T-helper 2 cell treated with Interferon-gamma antibody and Interleukin-4, amounts not matched to agents 5 μg/mL and 100 μg/mL, for 36 hours (primary cell): Measurements from ENCODE around the gene DOCK3.
A peak's percentile ranks its signal among the peaks of the same experiment; 100 is the strongest.
"Not testable (repeated sequence)": the region's sequence is repeated elsewhere in the genome, so short reads cannot be mapped to it uniquely, and the experiment has no call there.

Experiments used
- DNase-seq: peaks from one replicate; pipeline ENCODE4 v3.0.0; 2021; ENCODE audit warnings: low spot score
- H3K27ac Mint-ChIP-seq: one replicate; pipeline ENCODE4 v1.8.0; 2021; ENCODE audit warnings: mild to moderate bottlenecking, mixed read lengths
- H3K27me3 Mint-ChIP-seq: one replicate; pipeline ENCODE4 v1.8.0; 2021; ENCODE audit warnings: low read depth, mixed read lengths
- H3K36me3 Mint-ChIP-seq: one replicate; pipeline ENCODE4 v1.8.0; 2021; ENCODE audit warnings: low read depth, mixed read lengths
- H3K4me1 Mint-ChIP-seq: one replicate; pipeline ENCODE4 v1.8.0; 2021; ENCODE audit warnings: low read depth, mixed read lengths
- H3K4me3 Mint-ChIP-seq: one replicate; pipeline ENCODE4 v1.8.0; 2022; ENCODE audit warnings: mild to moderate bottlenecking, moderate library complexity, mixed read lengths
- H3K9me3 Mint-ChIP-seq: one replicate; pipeline ENCODE4 v1.8.0; 2021; ENCODE audit warnings: mixed read lengths

The DOCK3 gene

GRCh38 chr3:50656417-50657195, 18.1 kb upstream of the DOCK3 start:
- Mint-ChIP-seq H3K4me1 (peaks cover 9% of the 10 kb centered on the region), H3K4me3 (no peak overlapping the region)

GRCh38 chr3:50657407-50657806, 17.3 kb upstream of the DOCK3 start:
- DNase-seq: no peak
- Mint-ChIP-seq H3K36me3 (no peaks in the 10 kb centered on the region), H3K27me3 (no peaks in the 10 kb centered on the region), H3K4me1 (peaks cover 9% of the 10 kb centered on the region), H3K9me3 (no peaks in the 10 kb centered on the region), H3K27ac (no peak overlapping the region), H3K4me3 (no peak overlapping the region)

More at GRCh38 chr3:50656417-50657195, 18.1 kb upstream of the DOCK3 start:
- Mint-ChIP-seq H3K27me3 (no peaks in the 10 kb centered on the region), H3K27ac (peak overlapping the region; percentile 5), H3K9me3 (no peaks in the 10 kb centered on the region), H3K36me3 (peaks cover 2% of the 10 kb centered on the region)
- no peak for DNase-seq

- no peaks in the 10 kb centered on the region for H3K9me3 Mint-ChIP-seq
- no peaks in the 10 kb centered on the region for H3K27me3 Mint-ChIP-seq
- no peak overlapping the region for H3K27ac Mint-ChIP-seq
- peaks cover 9% of the 10 kb centered on the region for H3K4me1 Mint-ChIP-seq
- H3K4me3 Mint-ChIP-seq: no peak overlapping the region
- DNase-seq: no peak
- H3K36me3 Mint-ChIP-seq: no peaks in the 10 kb centered on the region
Observed at GRCh38 chr3:50657816-50658215, 16.9 kb upstream of the DOCK3 start.

- no peak for DNase-seq
- Mint-ChIP-seq H3K36me3 (no peaks in the 10 kb centered on the region), H3K4me1 (peaks cover 6% of the 10 kb centered on the region), H3K27me3 (no peaks in the 10 kb centered on the region), H3K9me3 (no peaks in the 10 kb centered on the region), H3K27ac (no peak overlapping the region), H3K4me3 (no peak overlapping the region)
Observed at GRCh38 chr3:50658416-50658815, 16.3 kb upstream of the DOCK3 start.

- peaks cover 6% of the 10 kb centered on the region for H3K4me1 Mint-ChIP-seq
- no peak for DNase-seq
- H3K36me3 Mint-ChIP-seq: no peaks in the 10 kb centered on the region
- H3K4me3 Mint-ChIP-seq: no peak overlapping the region
- H3K27ac Mint-ChIP-seq: no peak overlapping the region
- no peaks in the 10 kb centered on the region for H3K9me3 Mint-ChIP-seq
- H3K27me3 Mint-ChIP-seq: no peaks in the 10 kb centered on the region
Observed at GRCh38 chr3:50658831-50659230, 15.9 kb upstream of the DOCK3 start.

- H3K36me3 Mint-ChIP-seq: no peaks in the 10 kb centered on the region
- H3K27ac Mint-ChIP-seq: no peak overlapping the region
Observed at GRCh38 chr3:50660386-50660785, 14.3 kb upstream of the DOCK3 start.

GRCh38 chr3:50661321-50661837, 13.3 kb upstream of the DOCK3 start:
- Mint-ChIP-seq H3K27me3 (no peaks in the 10 kb centered on the region), H3K27ac (no peak overlapping the region), H3K4me3 (no peak overlapping the region), H3K36me3 (no peaks in the 10 kb centered on the region), H3K4me1 (peaks cover 10% of the 10 kb centered on the region), H3K9me3 (no peaks in the 10 kb centered on the region)
- DNase-seq: no peak

More at GRCh38 chr3:50660386-50660785, 14.3 kb upstream of the DOCK3 start:
- peaks cover 6% of the 10 kb centered on the region for H3K4me1 Mint-ChIP-seq
- H3K27me3 Mint-ChIP-seq: no peaks in the 10 kb centered on the region
- H3K4me3 Mint-ChIP-seq: no peak overlapping the region
- no peak for DNase-seq
- H3K9me3 Mint-ChIP-seq: no peaks in the 10 kb centered on the region

GRCh38 chr3:50662408-50662807, 12.3 kb upstream of the DOCK3 start:
- Mint-ChIP-seq H3K27ac (peak overlapping the region; percentile 5), H3K36me3 (no peaks in the 10 kb centered on the region), H3K4me3 (no peak overlapping the region), H3K9me3 (no peaks in the 10 kb centered on the region), H3K4me1 (peaks cover 10% of the 10 kb centered on the region), H3K27me3 (peaks cover 5% of the 10 kb centered on the region)
- DNase-seq: no peak

GRCh38 chr3:50665081-50665840, 9.5 kb upstream of the DOCK3 start:
- H3K4me1 Mint-ChIP-seq: peaks cover 10% of the 10 kb centered on the region
- H3K27me3 Mint-ChIP-seq: peaks cover 9% of the 10 kb centered on the region
- peak overlapping the region; percentile 3 for H3K27ac Mint-ChIP-seq
- no peaks in the 10 kb centered on the region for H3K36me3 Mint-ChIP-seq
- no peaks in the 10 kb centered on the region for H3K9me3 Mint-ChIP-seq
- no peak for DNase-seq
- H3K4me3 Mint-ChIP-seq: no peak overlapping the region

- H3K4me1 Mint-ChIP-seq, H3K9me3 Mint-ChIP-seq, H3K36me3 Mint-ChIP-seq, H3K4me3 Mint-ChIP-seq, DNase-seq: not testable (repeated sequence)
- H3K27me3 Mint-ChIP-seq: peaks cover 14% of the 10 kb centered on the region
- H3K27ac Mint-ChIP-seq: peak overlapping the region; percentile 3
Observed at GRCh38 chr3:50665841-50666115, 8.9 kb upstream of the DOCK3 start.

- H3K9me3 Mint-ChIP-seq: no peaks in the 10 kb centered on the region
Observed at GRCh38 chr3:50666837-50667236, 7.9 kb upstream of the DOCK3 start.

GRCh38 chr3:50671331-50671730, 3.4 kb upstream of the DOCK3 start:
- H3K4me3 Mint-ChIP-seq: no peak overlapping the region
- no peaks in the 10 kb centered on the region for H3K9me3 Mint-ChIP-seq
- H3K36me3 Mint-ChIP-seq: no peaks in the 10 kb centered on the region
- H3K27ac Mint-ChIP-seq: no peak overlapping the region
- H3K27me3 Mint-ChIP-seq: peaks cover 51% of the 10 kb centered on the region
- H3K4me1 Mint-ChIP-seq: peaks cover 9% of the 10 kb centered on the region
- DNase-seq: no peak

More at GRCh38 chr3:50666837-50667236, 7.9 kb upstream of the DOCK3 start:
- Mint-ChIP-seq H3K27me3 (peaks cover 21% of the 10 kb centered on the region), H3K36me3 (no peaks in the 10 kb centered on the region), H3K27ac (no peak overlapping the region), H3K4me3 (no peak overlapping the region), H3K4me1 (peaks cover 10% of the 10 kb centered on the region)
- no peak for DNase-seq

- DNase-seq: no peak
- H3K9me3 Mint-ChIP-seq: no peaks in the 10 kb centered on the region
- H3K4me1 Mint-ChIP-seq: peaks cover 12% of the 10 kb centered on the region
- no peak overlapping the region for H3K4me3 Mint-ChIP-seq
- peaks cover 51% of the 10 kb centered on the region for H3K27me3 Mint-ChIP-seq
- H3K27ac Mint-ChIP-seq: no peak overlapping the region
- H3K36me3 Mint-ChIP-seq: no peaks in the 10 kb centered on the region
Observed at GRCh38 chr3:50672656-50673055, 2.1 kb upstream of the DOCK3 start.

- no peak overlapping the region for H3K27ac Mint-ChIP-seq
- H3K4me3 Mint-ChIP-seq: peak overlapping the region; percentile 77
- H3K4me1 Mint-ChIP-seq: peaks cover 12% of the 10 kb centered on the region
- no peaks in the 10 kb centered on the region for H3K36me3 Mint-ChIP-seq
- DNase-seq: no peak
- H3K27me3 Mint-ChIP-seq: peaks cover 59% of the 10 kb centered on the region
- no peaks in the 10 kb centered on the region for H3K9me3 Mint-ChIP-seq
Observed at GRCh38 chr3:50673931-50674330, 796 bp upstream of the DOCK3 start.
